Fibroblast of skin of left quadriceps (primary cell): ENCODE data around the gene SYT8.

Experiments used
- DNase-seq, 2 experiments: peaks; one replicate each; pipeline ENCODE4 v3.0.0-alpha.2; 2013; ENCODE audit warnings: low read depth in 2 of 2

SYT8 gene

GRCh38 chr11:1858154-1858553 is 23.4 kb downstream of the SYT8 start:
- no peak for DNase-seq

GRCh38 chr11:1858576-1858975 is 23.8 kb downstream of the SYT8 start:
- no peak for DNase-seq

GRCh38 chr11:1859004-1859403 is 24.2 kb downstream of the SYT8 start:
- no peak for DNase-seq

GRCh38 chr11:1860108-1860507 is 25.3 kb downstream of the SYT8 start:
- no peak for DNase-seq

GRCh38 chr11:1861435-1862411 is 26.9 kb downstream of the SYT8 start:
- DNase-seq: no peak

- DNase-seq: no peak
Measured at GRCh38 chr11:1862588-1863351, 28.0 kb downstream of the SYT8 start.

GRCh38 chr11:1863352-1864216 is 28.8 kb downstream of the SYT8 start:
- DNase-seq: peak; percentile 74 to 77

- DNase-seq: no peak
Measured at GRCh38 chr11:1864231-1864630, 29.4 kb downstream of the SYT8 start.

- no peak for DNase-seq
Measured at GRCh38 chr11:1864831-1865665, 30.3 kb downstream of the SYT8 start.

GRCh38 chr11:1866226-1866625 is 31.4 kb downstream of the SYT8 start:
- DNase-seq: no peak

- DNase-seq: no peak
Measured at GRCh38 chr11:1866776-1867175, 32.0 kb downstream of the SYT8 start.

- no peak for DNase-seq
Measured at GRCh38 chr11:1867381-1867780, 32.6 kb downstream of the SYT8 start.

GRCh38 chr11:1868056-1868635 is 33.4 kb downstream of the SYT8 start:
- DNase-seq: no peak

- no peak for DNase-seq
Measured at GRCh38 chr11:1868636-1869291, 34.0 kb downstream of the SYT8 start.

- DNase-seq: no peak
Measured at GRCh38 chr11:1869427-1870325, 34.9 kb downstream of the SYT8 start.

GRCh38 chr11:1870326-1870696 is 35.5 kb downstream of the SYT8 start:
- no peak for DNase-seq

GRCh38 chr11:1870721-1871466 is 36.1 kb downstream of the SYT8 start:
- no peak for DNase-seq

GRCh38 chr11:1871531-1871930 is 36.7 kb downstream of the SYT8 start:
- DNase-seq: no peak
